ENCODE results near the gene SLC4A4. TPM values are rescaled to one million over a fixed set of nuclear protein-coding genes. Genes with fewer than 3 reads are reported as not detected.

SLC4A4 gene
- total and polyA plus RNA-seq, 10 of the 15 experiments (the other 5 are each of a cell fraction or from before 2014, with no cell fraction given) = 0.05 to 0.44 (median 0.18) TPM

DNA sequence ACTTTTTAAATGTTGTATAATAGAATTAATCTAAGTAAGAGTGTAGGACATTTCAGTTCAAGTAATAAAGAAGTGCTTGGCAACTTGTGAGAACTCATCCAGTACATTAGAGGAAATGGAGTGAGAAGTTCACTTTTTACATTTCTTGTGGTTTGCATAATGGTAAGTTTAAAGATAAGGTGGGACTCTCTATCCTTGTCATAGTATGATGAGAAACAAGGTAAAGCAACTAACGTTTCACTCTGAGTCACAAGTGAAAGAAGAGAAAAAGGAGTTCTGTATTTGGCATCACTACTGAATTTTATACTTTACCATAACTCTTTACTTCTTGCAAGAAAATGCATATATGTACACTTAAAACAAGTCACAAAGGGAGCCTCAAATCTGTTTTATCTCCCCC lies 219.4 kb downstream of the SLC4A4 start:
- H3K79me2 ChIP-seq (ENCODE audit: control insufficient read depth, insufficient read depth, low read length) = no peaks in the 10 kb centered on the region
- no peak overlapping the region for H3K9ac ChIP-seq (ENCODE audit: control insufficient read depth, insufficient read depth, low read length)
- H3K27ac ChIP-seq (ENCODE audit: control insufficient read depth, insufficient read depth) = no peak overlapping the region
- DNase-seq (ENCODE audit: low read depth, low spot score) = no peak
- ChIA-PET CTCF (no interaction called here), POLR2A (no interaction called here), RAD21 (ENCODE audit: unreplicated experiment) (no interaction called here), SMC1A (ENCODE audit: uncharacterized antibody, unreplicated experiment) (no interaction called here)
- no peaks in the 10 kb centered on the region for H3K4me1 ChIP-seq (ENCODE audit: control insufficient read depth, insufficient read depth, low read length)
- H2AFZ ChIP-seq (ENCODE audit: control insufficient read depth, low read depth, low read length) = no peak overlapping the region
- no peaks in the 10 kb centered on the region for H3K27me3 ChIP-seq (replicated peaks in 1 of 2; ENCODE audit: control insufficient read depth in 2 of 2, insufficient read depth in 2 of 2, low read length in 1 of 2)
- 0% methylated on average over 1 of the region's 1 CpG for WGBS (ENCODE audit: insufficient coverage, insufficient replicate concordance, low lambda C conversion rate, missing lambda C conversion rate)
- intact Hi-C loops (cut with micrococcal nuclease; ENCODE audit: unreplicated experiment) (no loop called here), in situ Hi-C loops (cut with MboI) (no loop called here)
- H3K4me2 ChIP-seq (ENCODE audit: control insufficient read depth, insufficient read depth) = no peak overlapping the region
- no TSS peak for BruUV-seq (replicated peaks)
- no peak overlapping the region for H3K4me3 ChIP-seq
- no peaks in the 10 kb centered on the region for H3K9me3 ChIP-seq (replicated peaks; ENCODE audit: control insufficient read depth, insufficient read depth, low read length)
- ATAC-seq = peak; percentile 41; the same call in 2 of the 3 replicates
- H3K36me3 ChIP-seq (ENCODE audit: control insufficient read depth in 2 of 2, insufficient read depth in 2 of 2, low read length in 1 of 2) = no peaks in the 10 kb centered on the region
- peak; percentile 27 for FAIRE-seq
- no peaks in the 10 kb centered on the region for H4K20me1 ChIP-seq (ENCODE audit: control insufficient read depth, insufficient read depth)
- TF ChIP-seq RB1 (IDR thresholded peaks at IDR 0.05; ENCODE audit: borderline replicate concordance) = no peak
- TF ChIP-seq, protein P1, sequence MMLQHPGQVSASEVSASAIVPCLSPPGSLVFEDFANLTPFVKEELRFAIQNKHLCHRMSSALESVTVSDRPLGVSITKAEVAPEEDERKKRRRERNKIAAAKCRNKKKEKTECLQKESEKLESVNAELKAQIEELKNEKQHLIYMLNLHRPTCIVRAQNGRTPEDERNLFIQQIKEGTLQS (IDR thresholded peaks at IDR 0.05; ENCODE audit: borderline replicate concordance, extremely low read depth, low read depth, low read length) = no peak
- TF ChIP-seq, protein P2, sequence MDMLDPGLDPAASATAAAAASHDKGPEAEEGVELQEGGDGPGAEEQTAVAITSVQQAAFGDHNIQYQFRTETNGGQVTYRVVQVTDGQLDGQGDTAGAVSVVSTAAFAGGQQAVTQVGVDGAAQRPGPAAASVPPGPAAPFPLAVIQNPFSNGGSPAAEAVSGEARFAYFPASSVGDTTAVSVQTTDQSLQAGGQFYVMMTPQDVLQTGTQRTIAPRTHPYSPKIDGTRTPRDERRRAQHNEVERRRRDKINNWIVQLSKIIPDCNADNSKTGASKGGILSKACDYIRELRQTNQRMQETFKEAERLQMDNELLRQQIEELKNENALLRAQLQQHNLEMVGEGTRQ (IDR thresholded peaks at IDR 0.05; ENCODE audit: borderline replicate concordance, low read depth, low read length) = no peak
- no peak for TF ChIP-seq MEF2B (IDR thresholded peaks at IDR 0.05; ENCODE audit: partially characterized antibody, poor library complexity, severe bottlenecking)
- TF ChIP-seq, protein P3, sequence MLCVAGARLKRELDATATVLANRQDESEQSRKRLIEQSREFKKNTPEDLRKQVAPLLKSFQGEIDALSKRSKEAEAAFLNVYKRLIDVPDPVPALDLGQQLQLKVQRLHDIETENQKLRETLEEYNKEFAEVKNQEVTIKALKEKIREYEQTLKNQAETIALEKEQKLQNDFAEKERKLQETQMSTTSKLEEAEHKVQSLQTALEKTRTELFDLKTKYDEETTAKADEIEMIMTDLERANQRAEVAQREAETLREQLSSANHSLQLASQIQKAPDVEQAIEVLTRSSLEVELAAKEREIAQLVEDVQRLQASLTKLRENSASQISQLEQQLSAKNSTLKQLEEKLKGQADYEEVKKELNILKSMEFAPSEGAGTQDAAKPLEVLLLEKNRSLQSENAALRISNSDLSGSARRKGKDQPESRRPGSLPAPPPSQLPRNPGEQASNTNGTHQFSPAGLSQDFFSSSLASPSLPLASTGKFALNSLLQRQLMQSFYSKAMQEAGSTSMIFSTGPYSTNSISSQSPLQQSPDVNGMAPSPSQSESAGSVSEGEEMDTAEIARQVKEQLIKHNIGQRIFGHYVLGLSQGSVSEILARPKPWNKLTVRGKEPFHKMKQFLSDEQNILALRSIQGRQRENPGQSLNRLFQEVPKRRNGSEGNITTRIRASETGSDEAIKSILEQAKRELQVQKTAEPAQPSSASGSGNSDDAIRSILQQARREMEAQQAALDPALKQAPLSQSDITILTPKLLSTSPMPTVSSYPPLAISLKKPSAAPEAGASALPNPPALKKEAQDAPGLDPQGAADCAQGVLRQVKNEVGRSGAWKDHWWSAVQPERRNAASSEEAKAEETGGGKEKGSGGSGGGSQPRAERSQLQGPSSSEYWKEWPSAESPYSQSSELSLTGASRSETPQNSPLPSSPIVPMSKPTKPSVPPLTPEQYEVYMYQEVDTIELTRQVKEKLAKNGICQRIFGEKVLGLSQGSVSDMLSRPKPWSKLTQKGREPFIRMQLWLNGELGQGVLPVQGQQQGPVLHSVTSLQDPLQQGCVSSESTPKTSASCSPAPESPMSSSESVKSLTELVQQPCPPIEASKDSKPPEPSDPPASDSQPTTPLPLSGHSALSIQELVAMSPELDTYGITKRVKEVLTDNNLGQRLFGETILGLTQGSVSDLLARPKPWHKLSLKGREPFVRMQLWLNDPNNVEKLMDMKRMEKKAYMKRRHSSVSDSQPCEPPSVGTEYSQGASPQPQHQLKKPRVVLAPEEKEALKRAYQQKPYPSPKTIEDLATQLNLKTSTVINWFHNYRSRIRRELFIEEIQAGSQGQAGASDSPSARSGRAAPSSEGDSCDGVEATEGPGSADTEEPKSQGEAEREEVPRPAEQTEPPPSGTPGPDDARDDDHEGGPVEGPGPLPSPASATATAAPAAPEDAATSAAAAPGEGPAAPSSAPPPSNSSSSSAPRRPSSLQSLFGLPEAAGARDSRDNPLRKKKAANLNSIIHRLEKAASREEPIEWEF (IDR thresholded peaks at IDR 0.05; ENCODE audit: insufficient replicate concordance, low read depth, low read length) = no peak
- no peak for TF ChIP-seq BRCA1 (IDR thresholded peaks at IDR 0.05; ENCODE audit: low read depth, low read length)
- 0 out of 2 replicates have a peak, but pooled peaks have one; percentile 20 for TF ChIP-seq CREM (IDR thresholded peaks at IDR 0.05; ENCODE audit: low read depth)
- TF ChIP-seq, protein P4, sequence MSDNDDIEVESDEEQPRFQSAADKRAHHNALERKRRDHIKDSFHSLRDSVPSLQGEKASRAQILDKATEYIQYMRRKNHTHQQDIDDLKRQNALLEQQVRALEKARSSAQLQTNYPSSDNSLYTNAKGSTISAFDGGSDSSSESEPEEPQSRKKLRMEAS (IDR thresholded peaks at IDR 0.05; ENCODE audit: low read depth, low read length) = no peak
- TF ChIP-seq NR2F1 (conservative IDR thresholded peaks at IDR 0.05) = no peak
- TF ChIP-seq, protein P5, sequence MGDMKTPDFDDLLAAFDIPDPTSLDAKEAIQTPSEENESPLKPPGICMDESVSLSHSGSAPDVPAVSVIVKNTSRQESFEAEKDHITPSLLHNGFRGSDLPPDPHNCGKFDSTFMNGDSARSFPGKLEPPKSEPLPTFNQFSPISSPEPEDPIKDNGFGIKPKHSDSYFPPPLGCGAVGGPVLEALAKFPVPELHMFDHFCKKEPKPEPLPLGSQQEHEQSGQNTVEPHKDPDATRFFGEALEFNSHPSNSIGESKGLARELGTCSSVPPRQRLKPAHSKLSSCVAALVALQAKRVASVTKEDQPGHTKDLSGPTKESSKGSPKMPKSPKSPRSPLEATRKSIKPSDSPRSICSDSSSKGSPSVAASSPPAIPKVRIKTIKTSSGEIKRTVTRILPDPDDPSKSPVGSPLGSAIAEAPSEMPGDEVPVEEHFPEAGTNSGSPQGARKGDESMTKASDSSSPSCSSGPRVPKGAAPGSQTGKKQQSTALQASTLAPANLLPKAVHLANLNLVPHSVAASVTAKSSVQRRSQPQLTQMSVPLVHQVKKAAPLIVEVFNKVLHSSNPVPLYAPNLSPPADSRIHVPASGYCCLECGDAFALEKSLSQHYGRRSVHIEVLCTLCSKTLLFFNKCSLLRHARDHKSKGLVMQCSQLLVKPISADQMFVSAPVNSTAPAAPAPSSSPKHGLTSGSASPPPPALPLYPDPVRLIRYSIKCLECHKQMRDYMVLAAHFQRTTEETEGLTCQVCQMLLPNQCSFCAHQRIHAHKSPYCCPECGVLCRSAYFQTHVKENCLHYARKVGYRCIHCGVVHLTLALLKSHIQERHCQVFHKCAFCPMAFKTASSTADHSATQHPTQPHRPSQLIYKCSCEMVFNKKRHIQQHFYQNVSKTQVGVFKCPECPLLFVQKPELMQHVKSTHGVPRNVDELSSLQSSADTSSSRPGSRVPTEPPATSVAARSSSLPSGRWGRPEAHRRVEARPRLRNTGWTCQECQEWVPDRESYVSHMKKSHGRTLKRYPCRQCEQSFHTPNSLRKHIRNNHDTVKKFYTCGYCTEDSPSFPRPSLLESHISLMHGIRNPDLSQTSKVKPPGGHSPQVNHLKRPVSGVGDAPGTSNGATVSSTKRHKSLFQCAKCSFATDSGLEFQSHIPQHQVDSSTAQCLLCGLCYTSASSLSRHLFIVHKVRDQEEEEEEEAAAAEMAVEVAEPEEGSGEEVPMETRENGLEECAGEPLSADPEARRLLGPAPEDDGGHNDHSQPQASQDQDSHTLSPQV (IDR thresholded peaks at IDR 0.05) = no peak
- no peak for TF ChIP-seq KDM1A (IDR thresholded peaks at IDR 0.05; ENCODE audit: borderline replicate concordance)
- TF ChIP-seq YBX1 (IDR thresholded peaks at IDR 0.05) = no peak
- no peak for TF ChIP-seq TCF3 (IDR thresholded peaks at IDR 0.05; ENCODE audit: borderline replicate concordance, insufficient read depth, low read depth, low read length)
- TF ChIP-seq YY1 (IDR thresholded peaks at IDR 0.05; ENCODE audit: low read depth, low read length) = no peak
- no peak for TF ChIP-seq TARDBP (IDR thresholded peaks at IDR 0.05; ENCODE audit: borderline replicate concordance)

Measured in GM12878 (cell line).